NCI-H2171 (cell line): ENCODE measurements around the gene CNKSR1.

Experiments used
- DNase-seq: peaks from one replicate; lab custom pipeline; 2025; lab: John Stamatoyannopoulos, UW

Gene CNKSR1

DNA sequence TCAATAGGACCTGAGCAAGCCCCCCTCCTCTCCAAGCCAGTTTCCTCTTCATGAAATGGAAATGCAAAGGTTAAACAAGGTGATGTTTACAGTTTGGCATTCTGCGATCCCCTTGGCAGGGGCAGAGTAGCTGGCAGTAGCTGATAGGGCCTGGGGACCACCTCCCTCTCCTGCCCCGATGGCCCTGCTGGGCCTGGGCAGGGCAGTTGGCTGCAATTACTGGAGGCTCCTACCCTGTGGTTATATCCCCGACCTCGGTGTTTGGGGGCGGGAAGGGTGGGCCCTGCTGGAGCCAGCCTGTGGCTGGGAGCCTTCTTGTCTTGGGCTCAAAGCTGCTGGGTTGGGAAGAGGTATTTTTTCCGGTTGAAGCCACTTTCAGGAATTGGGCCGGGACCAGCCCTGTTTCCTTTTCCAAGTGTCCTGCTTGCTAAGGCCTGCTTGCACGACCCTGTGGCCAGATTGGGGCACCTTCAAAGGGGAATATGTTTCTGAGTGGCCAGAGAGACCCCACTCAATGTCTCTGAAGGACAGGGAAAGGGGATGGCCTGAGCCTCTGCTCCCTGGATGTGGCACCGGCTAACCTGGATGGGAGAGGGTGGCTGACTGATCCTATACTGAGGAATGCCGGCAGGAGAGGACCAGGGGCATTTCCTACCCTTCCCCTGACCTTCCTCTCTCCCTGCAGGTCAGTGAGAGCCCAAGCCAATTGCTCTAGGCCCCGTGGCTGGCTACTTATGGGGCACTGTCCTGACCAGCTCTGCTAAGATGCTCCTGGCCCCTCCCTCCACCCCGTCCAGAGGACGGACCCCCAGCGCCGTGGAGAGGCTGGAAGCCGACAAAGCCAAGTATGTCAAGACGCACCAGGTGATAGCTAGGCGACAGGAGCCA is 16.5 kb upstream of the CNKSR1 start:
- no peak for DNase-seq

GRCh38 chr1:26161415-26162219 is 15.7 kb upstream of the CNKSR1 start:
- no peak for DNase-seq

- no peak for DNase-seq
Measured at GRCh38 chr1:26162220-26162709, 15.0 kb upstream of the CNKSR1 start.

DNA sequence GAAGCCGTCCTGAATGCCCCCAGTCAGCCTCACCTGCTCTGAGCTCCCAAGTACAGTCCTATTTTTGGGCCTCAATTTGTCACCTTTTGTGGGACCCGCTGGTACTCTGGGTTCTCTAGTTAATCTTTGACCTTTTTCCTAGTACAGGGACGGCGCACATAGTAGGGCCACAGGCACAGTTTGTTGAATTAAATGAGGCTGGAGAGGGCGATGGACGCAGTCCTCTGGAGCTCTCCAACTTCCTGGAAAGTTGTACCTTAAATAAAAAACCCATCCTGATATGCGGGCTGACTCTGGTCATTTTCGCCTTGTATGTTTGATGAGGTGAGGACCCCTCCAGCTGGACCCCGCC is 13.6 kb upstream of the CNKSR1 start:
- no peak for DNase-seq

- peak; percentile 29 for DNase-seq
Measured at GRCh38 chr1:26164036-26164860, 13.0 kb upstream of the CNKSR1 start.

GRCh38 chr1:26164861-26165842 is 12.1 kb upstream of the CNKSR1 start:
- peak; percentile 3 for DNase-seq

- no peak for DNase-seq
Measured at GRCh38 chr1:26166719-26167281, 10.5 kb upstream of the CNKSR1 start.

DNA sequence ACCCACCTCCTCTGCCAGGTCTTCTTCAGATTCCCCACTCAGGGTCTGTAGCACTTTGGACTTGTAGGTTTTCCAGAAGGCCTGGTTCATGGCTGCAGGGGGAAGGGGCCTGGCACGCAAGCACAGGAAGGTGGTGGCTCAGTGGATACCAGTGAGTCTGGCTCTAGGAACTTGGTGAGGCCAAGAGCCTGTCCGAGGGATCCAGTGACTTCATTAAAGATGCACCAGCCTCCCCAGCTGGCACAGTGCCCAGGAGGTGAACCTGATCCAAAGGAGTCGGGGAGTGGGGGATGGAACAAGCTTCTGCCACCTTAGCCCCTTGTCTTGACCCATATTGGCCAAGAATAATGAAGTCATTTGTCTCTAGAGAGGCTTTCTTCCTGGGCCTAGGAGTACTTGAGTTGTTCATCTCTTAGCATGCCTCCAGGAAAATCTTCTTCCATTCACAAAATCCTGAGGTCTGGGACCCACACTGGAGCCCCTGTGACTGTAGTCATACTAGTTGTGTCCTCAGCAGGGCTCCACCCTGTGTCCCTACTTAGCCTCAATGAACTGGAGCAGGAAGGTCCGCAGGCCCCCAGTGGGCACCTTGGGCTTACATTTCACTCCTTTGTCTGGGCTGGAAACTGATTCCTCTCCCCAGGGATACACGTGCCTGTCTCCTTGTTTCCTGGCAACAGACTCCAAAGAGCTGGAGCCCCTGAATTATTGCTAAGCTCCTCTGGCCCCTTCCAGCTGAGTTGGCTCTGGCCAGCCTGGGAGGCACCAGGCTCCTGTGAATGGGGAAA is 8.7 kb upstream of the CNKSR1 start, which contains the start of gene C1orf232:
Gene C1orf232, minus strand, starts transcription at position 554 of the 788 bp plus-strand sequence. Its CDS starts 464 bp downstream, at position 90.
- DNase-seq, result peak; percentile 66

DNA sequence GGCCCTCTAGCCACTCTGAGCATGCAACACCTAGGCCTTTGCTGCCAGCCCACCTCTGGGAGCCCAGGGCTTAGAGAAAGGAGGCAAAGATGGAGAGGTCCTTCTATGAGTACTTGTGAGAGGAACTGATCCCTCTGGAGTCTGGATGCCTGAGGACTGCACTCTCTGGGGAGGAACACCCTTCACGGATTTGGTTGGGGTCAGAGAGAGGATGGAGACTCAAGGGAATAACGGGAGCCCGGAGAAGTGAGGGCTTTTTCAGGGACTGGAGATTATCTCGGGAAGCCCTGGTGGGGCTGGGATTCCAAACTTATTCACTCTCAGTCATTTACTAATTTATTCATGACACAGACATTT is 8.1 kb upstream of the CNKSR1 start:
- no peak for DNase-seq

- DNase-seq, result peak; percentile 78
Measured at GRCh38 chr1:26169669-26170471, 7.4 kb upstream of the CNKSR1 start, which contains the start of gene ZNF593. ZNF593 (plus strand) TSS chr1:26169908; CDS start chr1:26169984, 76 bp downstream.

DNA sequence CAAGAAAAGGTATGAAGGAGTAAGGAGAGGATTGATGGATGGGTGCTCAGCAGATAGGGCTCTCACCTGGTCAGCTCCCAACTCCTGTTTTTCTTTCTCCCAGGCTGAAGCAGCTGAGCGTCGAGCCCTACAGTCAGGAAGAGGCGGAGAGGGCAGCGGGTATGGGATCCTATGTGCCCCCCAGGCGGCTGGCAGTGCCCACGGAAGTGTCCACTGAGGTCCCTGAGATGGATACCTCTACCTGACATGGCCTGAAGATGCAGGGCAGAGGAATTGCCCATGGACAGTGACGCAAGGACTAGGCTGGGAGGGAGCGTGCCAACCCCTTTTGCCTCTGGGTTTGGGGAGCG is 6.8 kb upstream of the CNKSR1 start:
- DNase-seq, result no peak

GRCh38 chr1:26171084-26172072 is 5.9 kb upstream of the CNKSR1 start, which contains the start of gene ZNF593OS:
ZNF593OS (minus strand) TSS chr1:26171832; CDS start chr1:26171661, 171 bp downstream.
- no peak for DNase-seq

- no peak for DNase-seq
Measured at GRCh38 chr1:26175346-26175745, 1.9 kb upstream of the CNKSR1 start.

DNA sequence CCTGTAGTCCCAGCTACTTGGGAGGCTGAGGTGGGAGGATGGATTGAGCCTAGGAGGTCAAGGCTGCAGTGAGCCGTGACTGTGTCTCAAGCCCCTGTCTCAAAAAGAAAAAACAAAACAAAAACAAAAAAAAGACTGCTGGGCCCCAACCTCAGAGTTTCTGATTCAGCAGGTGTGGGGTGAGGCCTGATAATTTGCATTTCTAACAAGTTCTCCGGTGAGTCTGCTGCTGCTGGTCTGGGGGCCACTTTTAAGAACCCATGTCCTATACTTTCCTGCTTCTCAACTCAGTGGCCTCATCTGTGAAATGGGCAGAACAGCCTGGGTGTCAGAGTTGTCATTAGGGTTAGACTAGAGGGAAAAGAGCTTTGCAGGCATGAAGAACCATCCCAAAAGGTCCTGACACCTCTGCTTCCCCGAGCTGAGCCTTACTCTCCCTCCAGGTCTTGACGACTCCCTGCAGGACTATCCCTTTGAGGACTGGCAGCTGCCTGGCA is 2.8 kb downstream of the CNKSR1 start:
- DNase-seq, result no peak

- DNase-seq, result no peak
Measured at GRCh38 chr1:26181586-26182382, 4.5 kb downstream of the CNKSR1 start.

DNA sequence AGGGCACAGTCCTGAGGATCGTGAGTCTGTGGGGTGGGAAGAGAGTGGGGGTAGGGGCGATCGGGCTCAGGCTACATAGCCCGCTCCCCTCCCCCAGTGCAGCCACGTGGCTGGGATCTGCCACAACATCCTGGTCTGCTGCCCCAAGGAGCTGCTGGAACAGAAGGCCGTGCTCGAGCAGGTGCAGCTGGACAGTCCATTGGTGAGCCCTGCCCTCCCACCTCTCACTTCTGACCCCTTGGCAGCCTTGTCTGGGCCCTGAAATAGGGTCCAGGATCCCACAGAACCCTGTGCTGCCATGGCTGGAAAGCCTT is 5.0 kb downstream of the CNKSR1 start:
- DNase-seq, result no peak

GRCh38 chr1:26184086-26184485 is 6.8 kb downstream of the CNKSR1 start:
- DNase-seq, result no peak
